Fibroblast of skin of left quadriceps (primary cell): Measurements from ENCODE around the gene METRN.

Experiments
- DNase-seq, 2 experiments: peaks; one replicate each; pipeline ENCODE4 v3.0.0-alpha.2; 2013; ENCODE audit warnings: low read depth in 2 of 2

METRN gene

GRCh38 chr16:677316-678190 is 37.4 kb upstream of the METRN start:
- DNase-seq, result no peak

- no peak for DNase-seq
These were observed 36.6 kb upstream of the METRN start for GRCh38 chr16:678209-678857.

GRCh38 chr16:678858-679813 is 35.8 kb upstream of the METRN start:
- DNase-seq, result no peak

- DNase-seq, result peak; percentile 62 to 67
These were observed 34.9 kb upstream of the METRN start, which contains the start of gene STUB1 for GRCh38 chr16:679814-680624. Gene STUB1 (plus strand): TSS chr16:680410. CDS start chr16:680526, 116 bp downstream.

GRCh38 chr16:680625-680945 is 34.3 kb upstream of the METRN start:
- no peak for DNase-seq

GRCh38 chr16:680967-681745 is 33.8 kb upstream of the METRN start:
- no peak for DNase-seq

GRCh38 chr16:681746-682427 is 33.0 kb upstream of the METRN start:
- DNase-seq, result no peak

GRCh38 chr16:682493-683395 is 32.2 kb upstream of the METRN start:
- no peak for DNase-seq

GRCh38 chr16:683396-684070 is 31.4 kb upstream of the METRN start:
- no peak for DNase-seq

- DNase-seq, result peak; percentile 84 to 88
These were observed 30.7 kb upstream of the METRN start, which contains the start of gene JMJD8 for GRCh38 chr16:684071-684794. Gene JMJD8 (minus strand): TSS chr16:684334. CDS start chr16:684319, 15 bp downstream.

GRCh38 chr16:684961-685696 is 29.8 kb upstream of the METRN start:
- no peak for DNase-seq

- DNase-seq, result no peak
These were observed 29.0 kb upstream of the METRN start for GRCh38 chr16:685967-686366.

- no peak for DNase-seq
These were observed 28.3 kb upstream of the METRN start for GRCh38 chr16:686459-687260.

- DNase-seq, result no peak
These were observed 27.4 kb upstream of the METRN start for GRCh38 chr16:687499-687898.

- no peak for DNase-seq
These were observed 25.6 kb upstream of the METRN start for GRCh38 chr16:689175-689897.
